Mammary epithelial cell (primary cell): ENCODE results near the gene NOX1.

ENCODE experiments used
- EZH2 ChIP-seq: IDR thresholded peaks from 2 replicates; pipeline ENCODE4 v1.6.1; 2012; ENCODE audit warnings: low read length, inconsistent platforms, borderline replicate concordance
- TF ChIP-seq, protein P1 (sequence below), 2 donors: IDR thresholded peaks in 1 of 2; conservative IDR thresholded peaks in 1 of 2; 2 replicates each; pipeline ENCODE4 v1.5.1; 2011 to 2012; ENCODE audit warnings: inconsistent platforms in 2 of 2, low read length in 2 of 2, mild to moderate bottlenecking in 2 of 2, control low read depth in 1 of 2, low read depth in 1 of 2; ENCODE audit not compliant: insufficient read depth in 1 of 2; ENCODE audit errors: extremely low read depth in 1 of 2

DNA sequence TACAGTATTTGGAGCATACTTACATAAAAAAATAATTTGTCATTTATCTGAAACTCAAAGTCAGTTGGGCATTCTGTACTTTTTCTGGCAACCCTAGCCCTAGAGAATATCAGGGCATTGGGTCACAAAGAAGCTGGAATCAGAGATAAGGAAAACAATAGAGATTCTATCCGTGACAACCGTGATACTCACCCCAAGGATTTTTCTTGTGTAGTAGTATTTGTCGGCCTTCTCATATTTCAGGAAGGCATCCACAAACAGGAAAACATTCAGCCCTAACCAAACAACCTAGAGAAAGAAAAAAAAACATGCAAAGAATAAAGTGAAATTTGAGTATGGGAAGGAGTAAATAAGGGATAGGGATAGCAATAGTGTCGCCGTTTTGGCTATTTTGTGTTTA is 3.6 kb downstream of the NOX1 start:
- no peak for TF ChIP-seq EZH2
- TF ChIP-seq, protein P1, sequence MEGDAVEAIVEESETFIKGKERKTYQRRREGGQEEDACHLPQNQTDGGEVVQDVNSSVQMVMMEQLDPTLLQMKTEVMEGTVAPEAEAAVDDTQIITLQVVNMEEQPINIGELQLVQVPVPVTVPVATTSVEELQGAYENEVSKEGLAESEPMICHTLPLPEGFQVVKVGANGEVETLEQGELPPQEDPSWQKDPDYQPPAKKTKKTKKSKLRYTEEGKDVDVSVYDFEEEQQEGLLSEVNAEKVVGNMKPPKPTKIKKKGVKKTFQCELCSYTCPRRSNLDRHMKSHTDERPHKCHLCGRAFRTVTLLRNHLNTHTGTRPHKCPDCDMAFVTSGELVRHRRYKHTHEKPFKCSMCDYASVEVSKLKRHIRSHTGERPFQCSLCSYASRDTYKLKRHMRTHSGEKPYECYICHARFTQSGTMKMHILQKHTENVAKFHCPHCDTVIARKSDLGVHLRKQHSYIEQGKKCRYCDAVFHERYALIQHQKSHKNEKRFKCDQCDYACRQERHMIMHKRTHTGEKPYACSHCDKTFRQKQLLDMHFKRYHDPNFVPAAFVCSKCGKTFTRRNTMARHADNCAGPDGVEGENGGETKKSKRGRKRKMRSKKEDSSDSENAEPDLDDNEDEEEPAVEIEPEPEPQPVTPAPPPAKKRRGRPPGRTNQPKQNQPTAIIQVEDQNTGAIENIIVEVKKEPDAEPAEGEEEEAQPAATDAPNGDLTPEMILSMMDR (conservative IDR thresholded peaks at IDR 0.05 in 1 of 2, IDR thresholded peaks at IDR 0.05 in 1 of 2; ENCODE audit: extremely low read depth in 1 of 2, insufficient read depth in 1 of 2, low read depth in 1 of 2, low read length in 2 of 2): no peak
